ENCODE measurements around the gene RUNX1. TPM values are rescaled to one million over a fixed set of nuclear protein-coding genes. Genes with fewer than 3 reads are reported as not detected.

The RUNX1 gene
- total and polyA plus RNA-seq, 10 of the 15 experiments (the other 5 are each of a cell fraction or from before 2014, with no cell fraction given) = 0.90 to 15.2 (median 4.1) TPM

GRCh38 chr21:34770576-34770975 lies 278.5 kb downstream of the RUNX1 start:
- H4K20me1 ChIP-seq (ENCODE audit: control insufficient read depth, insufficient read depth) = no peaks in the 10 kb centered on the region
- no TSS peak for BruUV-seq (replicated peaks)
- no peak overlapping the region for H3K4me3 ChIP-seq
- no peaks in the 10 kb centered on the region for H3K36me3 ChIP-seq (ENCODE audit: control insufficient read depth in 2 of 2, insufficient read depth in 2 of 2, low read length in 1 of 2)
- ATAC-seq = no peak
- no peak overlapping the region for H3K4me2 ChIP-seq (ENCODE audit: control insufficient read depth, insufficient read depth)
- H3K79me2 ChIP-seq (ENCODE audit: control insufficient read depth, insufficient read depth, low read length) = no peaks in the 10 kb centered on the region
- ChIA-PET POLR2A (no interaction called here), CTCF (interaction anchor here (0.7 to 1.5 kb wide), 2 partner anchors 13 to 49 kb away, joined by 3 read pairs; no protein-coding TSS in a partner anchor), SMC1A (ENCODE audit: uncharacterized antibody, unreplicated experiment) (no interaction called here), RAD21 (ENCODE audit: unreplicated experiment) (interaction anchor here (0.6 to 1.1 kb wide), 2 partner anchors 25 to 74 kb away, joined by 3 read pairs; no protein-coding TSS in a partner anchor)
- no peak for TF ChIP-seq SMC3 (IDR thresholded peaks at IDR 0.05; ENCODE audit: borderline replicate concordance, low read length)
- TF ChIP-seq MTA3 (IDR thresholded peaks at IDR 0.05; ENCODE audit: borderline replicate concordance, low read length) = no peak
- TF ChIP-seq SMARCA5 (IDR thresholded peaks at IDR 0.05) = no peak
- no peak for TF ChIP-seq STAT3 (IDR thresholded peaks at IDR 0.05; ENCODE audit: low read depth, low read length)
- TF ChIP-seq NR2F1 (conservative IDR thresholded peaks at IDR 0.05) = no peak
- no peak for TF ChIP-seq ZBTB4 (CRISPR knock-in tag; IDR thresholded peaks at IDR 0.05)
- no peak for TF ChIP-seq PKNOX1 (IDR thresholded peaks at IDR 0.05)
- TF ChIP-seq ZNF384 (IDR thresholded peaks at IDR 0.05; ENCODE audit: borderline replicate concordance, low read depth, low read length) = no peak
- no peak for TF ChIP-seq SIN3A (IDR thresholded peaks at IDR 0.05; ENCODE audit: low read depth, low read length)
- no peak for TF ChIP-seq E4F1 (IDR thresholded peaks at IDR 0.05; ENCODE audit: borderline replicate concordance, partially characterized antibody)
- no peak for TF ChIP-seq SMAD5 (IDR thresholded peaks at IDR 0.05; ENCODE audit: low read depth)
- no peak for TF ChIP-seq ZSCAN29 (IDR thresholded peaks at IDR 0.05)
- no peak for TF ChIP-seq ZNF217 (IDR thresholded peaks at IDR 0.05)
- intact Hi-C loops (cut with micrococcal nuclease; ENCODE audit: unreplicated experiment) (no loop called here), in situ Hi-C loops (cut with MboI) (no loop called here)
- FAIRE-seq = no peak
- H3K9ac ChIP-seq (ENCODE audit: control insufficient read depth, insufficient read depth, low read length) = no peak overlapping the region
- H3K4me1 ChIP-seq (ENCODE audit: control insufficient read depth, insufficient read depth, low read length) = no peaks in the 10 kb centered on the region
- H3K9me3 ChIP-seq (replicated peaks; ENCODE audit: control insufficient read depth, insufficient read depth, low read length) = no peaks in the 10 kb centered on the region
- 61% methylated on average over 4 of the region's 4 CpGs for WGBS (ENCODE audit: insufficient coverage, insufficient replicate concordance, low lambda C conversion rate, missing lambda C conversion rate)
- no peak overlapping the region for H2AFZ ChIP-seq (ENCODE audit: control insufficient read depth, low read depth, low read length)
- H3K27me3 ChIP-seq (replicated peaks in 1 of 2; ENCODE audit: control insufficient read depth in 2 of 2, insufficient read depth in 2 of 2, low read length in 1 of 2) = peaks cover 0 to 6% of the 10 kb centered on the region in 2 experiments; a peak in 1 of 4 replicates
- DNase-seq (ENCODE audit: low read depth, low spot score) = no peak
- no peak overlapping the region for H3K27ac ChIP-seq (ENCODE audit: control insufficient read depth, insufficient read depth)

Data from GM12878 (cell line).